ENCODE data around the gene PARD3.

The PARD3 gene

DNA sequence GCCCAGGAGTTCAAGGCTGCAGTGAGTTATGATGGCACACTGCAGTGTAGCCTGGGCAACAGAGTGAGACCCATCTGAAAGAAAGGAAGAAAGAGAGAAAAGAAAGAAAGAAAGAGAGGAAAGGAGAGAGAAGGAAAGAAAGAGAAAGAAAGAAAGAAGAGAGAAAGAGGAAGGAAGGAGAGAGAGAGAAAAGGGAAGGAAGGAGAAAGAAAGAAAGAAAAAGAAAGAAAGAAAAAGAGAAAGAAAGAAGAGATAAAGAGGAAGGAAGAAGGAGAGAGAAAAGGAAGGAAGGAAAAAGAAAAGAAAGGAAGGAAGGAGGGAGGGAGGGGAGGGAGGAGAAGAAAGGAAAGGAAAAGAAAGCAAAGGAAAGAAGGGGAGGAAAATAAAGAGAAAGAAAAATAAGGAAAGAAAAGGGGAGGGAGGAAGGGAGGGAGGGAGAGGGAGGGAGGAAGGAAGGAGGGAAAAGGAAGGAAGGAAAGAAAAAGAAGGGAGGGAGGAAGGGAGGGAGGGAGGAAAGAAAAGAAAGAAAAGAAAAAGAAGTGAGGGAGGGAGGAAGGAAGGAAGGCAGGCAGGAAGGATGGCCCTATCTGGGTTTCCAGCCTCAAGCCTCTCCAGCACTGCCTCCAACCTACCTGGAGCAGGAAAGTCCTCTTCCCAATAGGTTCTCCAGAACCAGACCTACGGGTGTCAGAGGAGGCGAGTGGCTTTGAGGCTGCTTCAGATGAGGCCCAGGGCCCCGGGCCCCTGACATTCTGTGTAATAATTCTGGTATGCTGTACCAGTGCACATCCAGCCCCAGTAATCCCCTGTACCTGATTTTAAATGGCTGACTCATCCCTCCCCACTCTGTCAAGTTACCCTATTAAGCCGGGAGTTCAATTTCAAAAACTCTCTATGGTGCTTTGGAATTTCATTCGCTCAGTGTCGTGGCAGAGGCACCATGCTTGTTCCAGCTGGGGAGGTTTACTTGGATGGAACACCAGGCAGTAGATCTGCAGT lies 6.8 kb upstream of the PARD3 start:
- Histone ChIP-seq H4K20me1 (ENCODE audit: insufficient read depth) (no peaks in the 10 kb centered on the region), H3K4me1 (ENCODE audit: low read depth, poor library complexity, severe bottlenecking) (no peaks in the 10 kb centered on the region), H3K27me3 (ENCODE audit: insufficient read depth, low read depth) (no peaks in the 10 kb centered on the region), H3K27ac (no peak overlapping the region), H3K79me2 (ENCODE audit: insufficient read depth, low read depth) (no peaks in the 10 kb centered on the region), H3K4me2 (no peak overlapping the region), H3K36me3 (ENCODE audit: insufficient read depth) (no peaks in the 10 kb centered on the region), H2AFZ (ENCODE audit: low read depth) (no peak overlapping the region), H3K9ac (no peak overlapping the region), H3K4me3 (IDR thresholded peaks at IDR 0.05; ENCODE audit: insufficient read depth, low read depth, low read length) (no peak overlapping the region)
- TF ChIP-seq, protein P1, sequence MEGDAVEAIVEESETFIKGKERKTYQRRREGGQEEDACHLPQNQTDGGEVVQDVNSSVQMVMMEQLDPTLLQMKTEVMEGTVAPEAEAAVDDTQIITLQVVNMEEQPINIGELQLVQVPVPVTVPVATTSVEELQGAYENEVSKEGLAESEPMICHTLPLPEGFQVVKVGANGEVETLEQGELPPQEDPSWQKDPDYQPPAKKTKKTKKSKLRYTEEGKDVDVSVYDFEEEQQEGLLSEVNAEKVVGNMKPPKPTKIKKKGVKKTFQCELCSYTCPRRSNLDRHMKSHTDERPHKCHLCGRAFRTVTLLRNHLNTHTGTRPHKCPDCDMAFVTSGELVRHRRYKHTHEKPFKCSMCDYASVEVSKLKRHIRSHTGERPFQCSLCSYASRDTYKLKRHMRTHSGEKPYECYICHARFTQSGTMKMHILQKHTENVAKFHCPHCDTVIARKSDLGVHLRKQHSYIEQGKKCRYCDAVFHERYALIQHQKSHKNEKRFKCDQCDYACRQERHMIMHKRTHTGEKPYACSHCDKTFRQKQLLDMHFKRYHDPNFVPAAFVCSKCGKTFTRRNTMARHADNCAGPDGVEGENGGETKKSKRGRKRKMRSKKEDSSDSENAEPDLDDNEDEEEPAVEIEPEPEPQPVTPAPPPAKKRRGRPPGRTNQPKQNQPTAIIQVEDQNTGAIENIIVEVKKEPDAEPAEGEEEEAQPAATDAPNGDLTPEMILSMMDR (conservative IDR thresholded peaks at IDR 0.05; ENCODE audit: low read depth, low read length), result no peak

DNA sequence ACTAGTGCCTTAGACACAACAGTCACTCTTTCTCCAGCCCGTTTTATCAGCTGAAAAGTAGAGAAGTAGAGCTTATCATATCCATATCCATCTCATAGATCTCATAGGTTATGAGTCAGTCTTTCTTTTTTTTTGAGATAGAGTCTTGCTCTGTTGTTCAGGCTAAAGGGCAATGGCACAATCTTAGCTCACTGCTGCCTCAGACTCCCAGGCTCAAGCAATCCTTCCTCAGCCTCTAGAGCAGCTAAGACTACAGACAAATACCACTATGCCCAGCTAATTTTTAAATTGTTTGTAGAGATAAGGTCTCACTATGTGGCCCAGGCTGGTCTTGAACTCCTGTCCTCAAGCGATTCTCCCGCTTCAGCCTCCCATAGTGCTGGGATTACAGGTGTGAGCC lies 2.5 kb upstream of the PARD3 start:
- Histone ChIP-seq H3K27me3 (ENCODE audit: insufficient read depth, low read depth) (peaks cover 10% of the 10 kb centered on the region; the same call in 1 of the 2 replicates), H3K9ac (no peak overlapping the region), H3K36me3 (ENCODE audit: insufficient read depth) (no peaks in the 10 kb centered on the region), H4K20me1 (ENCODE audit: insufficient read depth) (no peaks in the 10 kb centered on the region; the same call in 1 of the 2 replicates), H3K4me1 (ENCODE audit: low read depth, poor library complexity, severe bottlenecking) (peaks cover 20% of the 10 kb centered on the region), H3K27ac (no peak overlapping the region), H3K4me3 (IDR thresholded peaks at IDR 0.05; ENCODE audit: insufficient read depth, low read depth, low read length) (no peak overlapping the region), H3K4me2 (no peak overlapping the region), H3K79me2 (ENCODE audit: insufficient read depth, low read depth) (peaks cover 17% of the 10 kb centered on the region; the same call in 1 of the 2 replicates), H2AFZ (ENCODE audit: low read depth) (no peak overlapping the region)
- TF ChIP-seq, protein P1 (conservative IDR thresholded peaks at IDR 0.05; ENCODE audit: low read depth, low read length), result no peak

DNA sequence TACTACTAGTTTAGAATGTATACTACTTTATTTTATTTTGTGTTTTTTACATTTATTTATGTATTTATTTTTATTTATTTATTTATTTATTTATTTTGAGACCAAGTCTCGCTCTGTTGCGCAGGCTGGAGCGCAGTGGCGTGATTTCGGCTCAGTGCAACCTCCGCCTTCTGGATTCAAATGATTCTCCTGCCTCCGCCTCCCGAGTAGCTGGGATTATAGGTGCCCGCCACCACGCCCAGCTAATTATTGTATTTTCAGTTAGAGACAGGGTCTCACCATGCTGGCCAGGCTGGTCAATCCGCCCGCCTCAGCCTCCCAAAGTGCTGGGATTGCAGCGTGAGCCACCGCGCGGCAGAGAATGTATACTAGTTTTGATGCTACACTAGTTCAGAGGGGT lies 2.0 kb upstream of the PARD3 start:
- H4K20me1 ChIP-seq (ENCODE audit: insufficient read depth), result no peaks in the 10 kb centered on the region; the same call in 1 of the 2 replicates
- no peak overlapping the region for H2AFZ ChIP-seq (ENCODE audit: low read depth)
- peaks cover 10% of the 10 kb centered on the region; the same call in 1 of the 2 replicates for H3K27me3 ChIP-seq (ENCODE audit: insufficient read depth, low read depth)
- TF ChIP-seq, protein P1 (conservative IDR thresholded peaks at IDR 0.05; ENCODE audit: low read depth, low read length), result no peak
- H3K4me2 ChIP-seq, result no peak overlapping the region
- H3K27ac ChIP-seq, result no peak overlapping the region
- peaks cover 22% of the 10 kb centered on the region; the same call in 1 of the 2 replicates for H3K79me2 ChIP-seq (ENCODE audit: insufficient read depth, low read depth)
- H3K9ac ChIP-seq, result no peak overlapping the region
- no peak overlapping the region for H3K4me3 ChIP-seq (IDR thresholded peaks at IDR 0.05; ENCODE audit: insufficient read depth, low read depth, low read length)
- H3K4me1 ChIP-seq (ENCODE audit: low read depth, poor library complexity, severe bottlenecking), result peaks cover 24% of the 10 kb centered on the region
- no peaks in the 10 kb centered on the region for H3K36me3 ChIP-seq (ENCODE audit: insufficient read depth)

DNA sequence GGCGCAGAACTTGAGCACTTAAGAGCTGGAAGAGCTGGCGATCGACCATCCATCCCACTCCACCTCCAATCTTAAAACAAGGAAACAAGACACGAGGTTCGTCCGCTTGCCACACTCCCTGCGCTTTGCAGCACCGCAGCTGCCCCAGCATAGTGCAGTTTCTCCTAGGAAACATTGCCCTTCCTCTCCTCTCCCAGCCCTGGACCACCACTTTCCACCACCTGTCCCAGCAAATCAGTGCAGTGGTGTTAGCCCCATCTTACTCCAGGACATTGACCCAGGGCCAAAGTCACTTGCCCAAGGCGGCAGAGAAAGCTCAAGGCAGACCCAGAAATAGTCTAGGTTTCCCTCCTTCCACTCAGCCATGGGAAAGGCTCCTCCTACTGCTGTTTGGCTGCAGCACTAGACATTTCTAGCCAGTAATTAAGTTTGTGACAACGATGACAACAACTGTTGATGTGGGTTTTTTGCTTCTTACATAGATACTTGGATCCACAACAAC lies 1.5 kb upstream of the PARD3 start:
- Histone ChIP-seq H3K36me3 (ENCODE audit: insufficient read depth) (no peaks in the 10 kb centered on the region), H3K4me3 (IDR thresholded peaks at IDR 0.05; ENCODE audit: insufficient read depth, low read depth, low read length) (no peak overlapping the region), H3K79me2 (ENCODE audit: insufficient read depth, low read depth) (peaks cover 27% of the 10 kb centered on the region; the same call in 1 of the 2 replicates), H2AFZ (ENCODE audit: low read depth) (no peak overlapping the region), H3K4me1 (ENCODE audit: low read depth, poor library complexity, severe bottlenecking) (peaks cover 29% of the 10 kb centered on the region), H3K9ac (no peak overlapping the region), H3K27ac (no peak overlapping the region), H3K4me2 (peak overlapping the region; percentile 73), H4K20me1 (ENCODE audit: insufficient read depth) (no peaks in the 10 kb centered on the region; the same call in none of the 2 replicates), H3K27me3 (ENCODE audit: insufficient read depth, low read depth) (peaks cover 10% of the 10 kb centered on the region; the same call in 1 of the 2 replicates)
- TF ChIP-seq, protein P1 (conservative IDR thresholded peaks at IDR 0.05; ENCODE audit: low read depth, low read length), result no peak

Data from KMS-11 (cell line).